Endodermal cell (in vitro differentiated cells): ENCODE data around the gene ENPP1. TPM values are rescaled to one million over a fixed set of nuclear protein-coding genes. Genes with fewer than 3 reads are reported as not detected.

Experiments
- DNase-seq: peaks from one replicate; pipeline ENCODE4 v3.0.0-alpha.2; 2017
- H3K27ac ChIP-seq: 2 replicates; pipeline ENCODE4 v1.5.1; 2013; ENCODE audit warnings: mild to moderate bottlenecking, low read depth, low read length, moderate library complexity
- H3K27me3 ChIP-seq: 2 replicates; pipeline ENCODE4 v1.6.1; 2013; ENCODE audit warnings: mild to moderate bottlenecking, low read length, moderate library complexity; ENCODE audit not compliant: insufficient read depth, control insufficient read depth, poor library complexity, severe bottlenecking
- H3K36me3 ChIP-seq: 2 replicates; pipeline ENCODE4 v1.7.0; 2013; ENCODE audit warnings: mild to moderate bottlenecking, low read length, moderate library complexity; ENCODE audit not compliant: control insufficient read depth, insufficient read depth
- H3K4me1 ChIP-seq: one replicate; pipeline ENCODE4 v1.7.0; 2013; ENCODE audit warnings: low read length; ENCODE audit not compliant: control insufficient read depth, insufficient read depth
- H3K4me3 ChIP-seq: 2 replicates; pipeline ENCODE4 v1.5.1; 2013; ENCODE audit warnings: mild to moderate bottlenecking, low read length, moderate library complexity
- H3K9ac ChIP-seq: 2 replicates; pipeline ENCODE4 v1.6.1; 2013; ENCODE audit warnings: mild to moderate bottlenecking, low read length, moderate library complexity; ENCODE audit not compliant: poor library complexity, severe bottlenecking; ENCODE audit errors: extremely low read depth
- H3K9me3 ChIP-seq: 2 replicates; pipeline ENCODE4 v1.6.1; 2013; ENCODE audit warnings: mild to moderate bottlenecking, low read length, moderate library complexity; ENCODE audit not compliant: control insufficient read depth
- H3K27ac Mint-ChIP-seq: 2 replicates; pipeline ENCODE4 v1.8.0; 2020; ENCODE audit warnings: mixed read lengths
- H3K27me3 Mint-ChIP-seq: 2 replicates; pipeline ENCODE4 v1.8.0; 2021; ENCODE audit warnings: mild to moderate bottlenecking, mixed read lengths; ENCODE audit not compliant: insufficient read depth
- H3K36me3 Mint-ChIP-seq: 2 replicates; pipeline ENCODE4 v1.8.0; 2020; ENCODE audit warnings: low read depth, mixed read lengths
- H3K4me1 Mint-ChIP-seq: 2 replicates; pipeline ENCODE4 v1.8.0; 2020; ENCODE audit warnings: mixed read lengths
- H3K4me3 Mint-ChIP-seq: 2 replicates; pipeline ENCODE4 v1.8.0; 2020; ENCODE audit warnings: mild to moderate bottlenecking, moderate library complexity, mixed read lengths
- H3K9me3 Mint-ChIP-seq: 2 replicates; pipeline ENCODE4 v1.8.0; 2020; ENCODE audit warnings: mild to moderate bottlenecking, mixed read lengths
- CTCF ChIP-seq: fragments of 200-600 bp; sonication (generic); conservative IDR thresholded peaks from 2 replicates; pipeline ENCODE4 v1.5.0; 2021; ENCODE audit warnings: antibody characterized with exemption, mild to moderate bottlenecking
- WGBS, 2 experiments: methylation state at CpG; one replicate each; pipeline versions ENCODE4 v1.1.5 to v1.1.7; 2013; ENCODE audit warnings: missing lambda C conversion rate in 2 of 2, mixed read lengths in 1 of 2; ENCODE audit not compliant: insufficient coverage in 1 of 2, insufficient read length in 1 of 2; 5-methylcytosine and 5-hydroxymethylcytosine counted together
- total RNA-seq, 2 donors: library from RNA; stranded (reverse); fragmentation: NEBNext Ultra II Directional in 1 of 2; extraction: Animal tissue kit (Norgen Biotek cat#: 25700) in 1 of 2; gene quantifications; 2 replicates in 1 of 2; 3 replicates in 1 of 2; pipeline ENCODE4 v1.2.1, GENCODE V29; 2021

ENPP1 gene
- total RNA-seq, 2 donors from 2014 or later = 11.6 to 16.1 TPM

GRCh38 chr6:131918650-131919355 lies 111.0 kb downstream of the ENPP1 start:
- no peak overlapping the region for H3K27ac Mint-ChIP-seq
- no peaks in the 10 kb centered on the region for H3K4me1 Mint-ChIP-seq
- H3K9me3 Mint-ChIP-seq = peaks cover 9% of the 10 kb centered on the region
- H3K4me3 Mint-ChIP-seq = no peak overlapping the region
- no peaks in the 10 kb centered on the region for H3K27me3 Mint-ChIP-seq
- H3K4me1 ChIP-seq = no peaks in the 10 kb centered on the region
- no peak overlapping the region for H3K4me3 ChIP-seq
- no peak for TF ChIP-seq CTCF
- H3K36me3 ChIP-seq = no peaks in the 10 kb centered on the region
- H3K27me3 ChIP-seq = no peaks in the 10 kb centered on the region
- peaks cover 47% of the 10 kb centered on the region for H3K36me3 Mint-ChIP-seq
- H3K9me3 ChIP-seq = no peaks in the 10 kb centered on the region
- no peak overlapping the region for H3K27ac ChIP-seq
- DNase-seq = peak; percentile 63
- H3K9ac ChIP-seq = no peak overlapping the region
- WGBS, 2 experiments = 87% methylated on average over 4 to 9 of the region's 9 CpGs

- Histone ChIP-seq H3K27me3 (no peaks in the 10 kb centered on the region), H3K9me3 (no peaks in the 10 kb centered on the region), H3K4me1 (no peaks in the 10 kb centered on the region), H3K4me3 (no peak overlapping the region), H3K36me3 (no peaks in the 10 kb centered on the region), H3K9ac (no peak overlapping the region), H3K27ac (no peak overlapping the region)
- no peak for DNase-seq
- no peaks in the 10 kb centered on the region for H3K27me3 Mint-ChIP-seq
- H3K4me1 Mint-ChIP-seq = no peaks in the 10 kb centered on the region
- TF ChIP-seq CTCF = no peak
- 85% methylated on average over 2 of the region's 3 CpGs; no CpG with 5 or more reads in 1 of the 2 experiments for WGBS, 2 experiments
- H3K4me3 Mint-ChIP-seq = no peak overlapping the region
- no peak overlapping the region for H3K27ac Mint-ChIP-seq
- H3K36me3 Mint-ChIP-seq = peaks cover 35% of the 10 kb centered on the region
- peaks cover 9% of the 10 kb centered on the region for H3K9me3 Mint-ChIP-seq
Observed at GRCh38 chr6:131920656-131921055, 112.8 kb downstream of the ENPP1 start.

- Histone ChIP-seq H3K9me3 (no peaks in the 10 kb centered on the region), H3K36me3 (no peaks in the 10 kb centered on the region), H3K9ac (no peak overlapping the region), H3K27ac (no peak overlapping the region), H3K4me3 (no peak overlapping the region), H3K4me1 (no peaks in the 10 kb centered on the region), H3K27me3 (no peaks in the 10 kb centered on the region)
- Mint-ChIP-seq H3K4me1 (no peaks in the 10 kb centered on the region), H3K27me3 (no peaks in the 10 kb centered on the region), H3K9me3 (peaks cover 3% of the 10 kb centered on the region), H3K36me3 (peaks cover 18% of the 10 kb centered on the region), H3K4me3 (no peak overlapping the region), H3K27ac (no peak overlapping the region)
- TF ChIP-seq CTCF = peak; percentile 92
- DNase-seq = peak; percentile 93
- 0 to 23% methylated on average over 1 to 2 of the region's 2 CpGs for WGBS, 2 experiments
Observed at GRCh38 chr6:131923356-131923755, 115.5 kb downstream of the ENPP1 start.
